Hematopoietic multipotent progenitor cell treated with erythropoietin and hydrocortisone succinate and interleukin-3 and kit ligand, for 4 days (in vitro differentiated cells): ENCODE data around the gene SCCPDH.

Experiments
- DNase-seq: peaks from one replicate; pipeline ENCODE4 v3.0.0-alpha.2; 2015

Gene SCCPDH

DNA sequence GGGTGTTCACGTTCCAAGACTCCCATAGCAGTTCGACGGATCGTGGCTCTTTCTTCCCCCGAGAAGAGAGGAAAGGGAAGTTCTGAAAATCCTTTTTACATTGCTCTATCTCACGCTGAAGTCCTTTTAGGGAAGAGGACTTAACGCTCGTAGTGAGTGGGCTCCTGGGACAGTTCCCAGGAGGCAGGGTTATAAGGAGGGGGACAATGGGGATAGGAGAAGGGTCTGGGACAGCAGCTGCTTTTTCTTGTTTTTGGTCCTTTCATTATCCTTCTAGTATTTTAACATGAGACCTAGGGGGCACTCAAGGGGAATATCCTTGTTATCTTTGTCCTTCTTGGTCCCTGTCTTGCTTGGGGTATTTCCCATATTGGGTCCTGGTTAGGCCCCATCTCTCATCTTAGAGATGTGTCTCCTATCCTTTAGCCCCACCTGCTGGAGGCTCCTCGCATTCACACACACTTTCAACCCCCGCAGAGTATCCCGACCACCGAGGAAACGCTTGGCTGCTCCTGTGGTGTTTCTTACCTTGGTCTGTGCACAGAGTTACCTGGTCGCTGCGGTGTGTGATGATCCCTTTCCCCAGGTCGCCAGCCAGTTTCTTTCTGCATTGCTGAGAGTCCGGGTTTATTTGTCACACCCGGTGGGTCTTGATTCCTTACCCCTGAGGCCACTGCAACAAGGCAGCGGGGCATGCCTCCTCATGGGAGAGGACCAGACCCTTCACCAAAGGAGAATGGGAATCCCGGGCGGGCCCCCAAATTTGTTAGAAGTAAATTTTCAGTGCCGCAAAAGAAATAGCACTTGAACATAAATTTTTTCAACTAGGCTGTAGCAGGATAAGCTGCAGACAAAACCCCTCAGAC is 29.7 kb downstream of the SCCPDH start:
- DNase-seq = peak; percentile 88

DNA sequence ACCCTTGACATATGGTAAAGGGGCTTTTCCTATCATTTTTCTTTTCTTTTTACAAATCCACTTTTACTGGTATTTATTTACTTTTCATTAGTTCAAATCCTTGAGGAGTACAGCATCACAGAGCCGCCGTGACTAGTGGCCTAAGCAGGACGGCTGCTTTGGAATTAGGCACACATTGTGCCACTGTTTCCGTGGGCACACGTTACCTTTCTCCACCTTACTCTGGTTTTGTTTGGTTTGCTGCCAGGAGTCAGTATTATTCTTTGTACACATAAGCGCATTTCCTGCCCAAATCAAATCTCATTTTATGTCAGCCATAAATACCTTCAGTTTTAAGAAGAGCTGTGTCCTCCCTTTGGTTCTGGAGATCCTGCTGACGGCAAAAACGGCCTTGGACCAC is 31.2 kb downstream of the SCCPDH start:
- DNase-seq = no peak

DNA sequence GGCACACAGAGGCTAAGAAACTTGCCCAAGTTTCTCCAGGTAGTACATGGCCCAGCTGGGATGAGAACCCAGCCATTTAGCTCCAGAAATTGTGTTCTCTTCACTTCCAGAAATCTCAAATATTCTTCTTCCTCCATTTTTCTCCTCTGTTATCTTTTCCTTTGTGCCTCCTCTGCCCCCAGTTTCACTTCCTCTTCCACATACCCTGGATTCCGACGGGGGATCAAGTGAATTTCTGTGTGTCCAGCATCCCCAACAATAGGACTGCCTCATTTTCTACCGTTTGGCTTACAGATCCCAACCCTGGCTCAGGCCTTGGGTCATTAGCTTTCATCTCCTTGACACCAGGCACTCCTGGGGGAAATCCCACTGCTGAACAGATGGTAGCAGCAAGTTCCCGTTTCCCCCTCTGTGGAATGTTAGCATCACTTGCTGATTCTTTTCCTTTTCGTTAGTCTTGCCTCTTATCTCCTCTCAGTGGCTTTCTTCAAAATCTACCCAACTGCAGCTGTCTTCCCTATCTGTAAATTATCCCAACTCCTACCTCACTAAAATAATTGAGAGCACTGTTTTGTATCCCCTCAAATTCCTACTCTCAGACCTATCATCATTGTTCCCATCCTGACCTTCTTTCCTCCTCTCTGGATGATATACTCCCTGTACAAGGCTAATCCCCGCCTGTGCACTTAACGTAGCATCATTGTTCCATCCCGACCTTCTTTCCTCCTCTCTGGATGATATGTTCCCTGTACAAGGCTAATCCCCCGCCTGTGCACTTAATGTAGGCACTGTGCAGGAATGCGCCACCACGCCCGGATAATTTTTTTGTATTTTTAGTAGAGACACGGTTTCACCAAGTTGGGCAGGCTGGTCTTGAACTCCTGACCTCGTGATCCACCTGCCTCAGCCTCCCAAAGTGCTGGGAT is 36.5 kb downstream of the SCCPDH start:
- no peak for DNase-seq

DNA sequence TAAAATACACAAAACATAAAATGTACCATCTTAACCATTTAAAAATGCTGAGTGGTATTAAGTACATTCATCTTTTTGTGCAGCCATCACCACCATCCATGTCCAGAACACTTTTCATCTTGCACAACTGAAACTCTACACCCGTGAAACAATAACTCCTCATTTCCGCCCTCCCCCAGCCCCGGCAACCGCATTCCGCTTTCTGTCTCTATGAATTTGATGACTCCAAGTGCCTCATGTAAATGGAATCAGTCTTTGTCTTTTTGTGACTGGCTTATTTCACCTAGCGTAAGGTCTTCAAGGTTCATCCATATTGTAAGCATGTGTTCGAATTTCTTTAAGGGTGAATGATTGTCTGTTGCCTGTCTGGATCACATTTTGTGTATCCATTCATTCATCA is 37.2 kb downstream of the SCCPDH start:
- no peak for DNase-seq

DNA sequence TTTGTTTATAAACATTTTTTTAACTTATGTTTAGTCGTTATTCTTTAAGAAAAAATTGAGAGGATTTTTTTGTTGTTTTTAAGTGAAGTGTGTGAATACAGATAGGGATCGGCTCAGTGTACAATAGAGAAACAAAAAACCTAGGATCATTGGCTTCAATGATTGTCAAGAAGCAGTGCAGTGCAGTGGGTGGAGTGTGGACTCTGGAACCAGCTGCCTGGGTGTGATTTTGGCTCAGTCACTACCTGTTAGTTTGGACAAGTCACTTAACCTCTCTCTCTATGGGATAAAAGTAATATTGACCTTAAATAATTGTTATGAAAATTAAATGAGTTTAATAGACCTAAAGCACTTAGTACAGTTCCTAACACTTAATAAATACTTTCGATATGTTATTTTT is 41.3 kb downstream of the SCCPDH start:
- no peak for DNase-seq

DNA sequence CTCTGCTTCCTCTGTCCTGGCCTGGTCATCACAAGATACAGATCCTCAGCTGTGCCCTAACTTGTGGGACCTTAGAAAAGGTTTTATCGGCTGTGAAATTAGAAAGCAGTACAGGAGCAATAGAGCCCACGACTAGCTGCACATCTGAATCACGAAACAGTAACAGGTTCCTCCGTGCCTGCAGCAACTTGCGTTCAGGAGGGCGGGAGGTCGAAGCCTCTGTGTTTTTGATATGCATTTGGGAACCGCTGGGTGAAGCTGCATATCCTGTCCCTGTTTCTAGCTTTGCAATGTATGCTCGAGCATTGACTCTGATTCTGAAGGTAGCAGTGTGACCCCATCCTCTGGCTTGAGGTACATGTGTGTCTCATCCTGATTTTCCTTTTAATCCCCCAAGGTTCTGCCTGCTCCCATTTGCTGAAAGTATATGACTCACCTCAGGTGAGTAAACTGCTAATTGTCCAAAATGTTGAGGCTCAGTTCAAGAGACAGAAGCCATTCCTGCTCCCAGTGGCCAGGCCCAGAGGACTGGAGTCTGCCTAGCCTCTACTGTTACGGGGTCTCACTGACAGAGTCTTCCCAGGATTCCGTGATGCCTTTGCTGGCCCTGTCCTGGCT is 44.3 kb downstream of the SCCPDH start:
- DNase-seq = no peak

DNA sequence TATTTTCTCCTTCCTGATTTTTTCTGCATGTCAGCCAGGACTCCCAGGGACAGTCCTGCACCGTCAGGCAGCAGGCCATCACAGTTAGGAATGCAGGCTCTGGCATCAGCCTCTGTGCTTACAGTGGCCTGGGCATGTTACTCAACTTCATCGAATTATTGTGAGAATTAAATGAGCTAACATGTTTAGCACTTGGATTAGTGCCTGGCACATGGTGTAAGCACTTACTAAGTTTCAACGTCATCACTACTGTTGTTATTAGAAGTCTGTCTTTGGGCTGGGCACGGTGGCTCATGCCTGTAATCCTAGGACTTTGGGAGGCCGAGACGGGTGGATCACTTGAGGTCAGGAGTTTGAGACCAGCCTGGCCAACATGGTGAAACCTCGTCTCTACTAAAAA is 45.1 kb downstream of the SCCPDH start:
- no peak for DNase-seq

DNA sequence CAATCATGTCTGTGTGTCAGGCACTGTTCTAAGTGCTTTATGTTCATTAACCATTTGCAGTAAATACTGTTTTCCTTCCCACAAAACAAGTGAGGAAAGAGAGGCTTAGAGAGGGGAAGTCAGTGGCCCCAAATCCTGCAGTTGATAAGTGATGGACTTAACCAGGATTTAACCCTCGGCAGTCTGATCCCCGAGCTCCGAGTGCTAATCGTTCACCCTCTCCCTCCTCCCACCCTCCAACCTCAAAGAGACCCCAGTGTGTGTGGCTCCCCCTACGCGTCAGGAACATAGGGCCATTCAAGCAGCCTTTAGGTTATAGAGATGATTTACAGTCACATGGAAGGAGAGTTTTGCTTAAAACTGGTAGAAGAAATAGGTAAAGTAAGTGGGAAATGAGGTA is 47.2 kb downstream of the SCCPDH start:
- no peak for DNase-seq

DNA sequence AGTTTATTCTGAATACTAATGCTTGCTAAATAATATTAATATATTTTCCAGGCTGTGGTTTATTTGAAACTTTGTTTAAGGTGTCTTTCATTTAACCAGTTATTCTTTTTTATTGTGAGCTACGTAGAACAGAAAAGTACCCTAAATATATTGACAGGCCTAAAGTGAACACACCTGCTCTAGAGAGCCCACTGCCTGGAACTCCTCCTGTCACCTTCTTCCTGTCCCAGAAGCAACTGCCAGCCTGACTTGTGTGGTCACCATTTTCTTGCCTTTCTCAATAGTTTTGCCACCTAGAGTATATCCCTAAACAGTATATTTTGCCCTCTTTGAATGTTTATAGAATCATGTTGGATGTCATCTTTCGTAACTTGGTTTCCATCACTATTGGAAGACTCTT is 48.5 kb downstream of the SCCPDH start:
- DNase-seq = no peak

DNA sequence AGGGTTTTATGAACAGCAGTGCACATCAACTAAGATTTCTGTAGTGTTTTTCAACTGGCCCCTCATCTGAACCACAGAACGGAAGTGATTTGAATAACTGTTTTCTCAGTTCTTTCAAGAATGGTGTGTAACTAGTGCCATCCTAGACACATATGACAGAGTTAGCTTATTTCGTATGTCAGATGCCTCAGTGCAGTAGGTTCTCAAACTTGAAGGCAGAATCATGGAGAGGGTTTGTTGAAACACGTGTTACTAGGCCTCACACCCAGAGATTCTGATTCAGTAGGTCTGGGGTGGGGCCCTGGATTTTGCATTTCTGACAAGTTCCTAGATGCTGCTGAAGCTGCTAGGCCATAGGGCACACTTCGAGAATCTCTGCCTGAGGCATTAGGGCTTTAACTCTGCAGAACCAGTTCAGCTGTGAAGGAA is 49.0 kb downstream of the SCCPDH start:
- no peak for DNase-seq

DNA sequence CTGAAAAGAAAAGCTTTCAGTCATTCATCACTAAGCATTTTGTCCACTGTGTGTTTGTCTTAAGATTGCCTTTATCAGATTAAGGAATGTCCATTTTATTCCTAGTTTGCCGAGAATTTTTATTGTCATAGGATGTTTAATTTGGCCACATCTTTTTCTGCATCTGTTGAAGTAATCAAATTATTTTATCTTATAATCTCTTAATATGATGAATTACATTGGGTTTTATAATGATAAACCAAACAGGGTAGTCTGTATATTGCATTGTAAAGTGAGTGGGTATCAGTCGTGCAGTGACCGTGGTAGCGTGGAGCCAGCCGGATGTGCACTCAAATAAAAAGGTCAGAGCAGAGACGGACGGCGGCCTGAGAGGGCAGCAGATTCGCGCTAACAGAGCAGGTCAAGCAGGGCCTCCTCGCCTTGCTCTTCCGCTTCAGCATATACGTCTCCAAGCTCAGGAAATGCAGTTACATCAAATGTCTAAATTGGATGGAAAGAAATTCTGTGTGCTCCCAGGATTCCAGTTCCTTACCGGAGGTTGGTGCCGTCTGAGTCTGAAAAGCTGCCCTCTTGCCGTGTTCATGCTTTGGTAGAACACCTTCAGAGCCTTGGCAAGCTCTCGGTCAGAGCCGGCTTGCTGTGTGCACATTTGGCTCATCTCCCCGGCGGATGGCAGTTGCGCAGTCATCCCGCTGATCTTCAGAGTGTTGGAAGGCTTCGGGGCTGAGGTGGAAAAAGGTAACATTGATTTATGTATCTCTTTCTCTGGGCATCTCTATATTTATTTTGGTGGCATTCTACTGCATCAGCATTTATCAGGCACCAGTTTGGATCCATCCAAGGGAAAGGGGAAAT is 51.5 kb downstream of the SCCPDH start:
- no peak for DNase-seq

DNA sequence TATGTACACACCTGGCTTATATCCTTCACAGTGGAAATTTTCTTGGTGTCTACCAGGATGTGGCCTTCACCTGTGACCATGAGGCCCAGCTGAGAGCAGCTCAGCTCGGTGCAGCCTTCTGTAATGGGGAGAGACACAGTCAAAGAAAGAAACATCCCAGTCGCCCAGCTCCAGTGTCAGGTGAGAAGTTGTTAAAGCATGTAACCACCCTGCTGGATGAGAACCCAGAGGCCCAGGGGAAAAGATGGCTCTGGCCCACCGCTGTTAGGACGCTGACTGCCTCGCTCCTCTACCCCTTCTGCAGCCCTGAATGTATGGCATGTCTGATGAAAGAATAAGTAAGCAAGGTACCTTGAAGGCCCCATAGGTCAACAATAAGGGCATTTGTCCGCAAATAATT is 52.7 kb downstream of the SCCPDH start:
- no peak for DNase-seq

DNA sequence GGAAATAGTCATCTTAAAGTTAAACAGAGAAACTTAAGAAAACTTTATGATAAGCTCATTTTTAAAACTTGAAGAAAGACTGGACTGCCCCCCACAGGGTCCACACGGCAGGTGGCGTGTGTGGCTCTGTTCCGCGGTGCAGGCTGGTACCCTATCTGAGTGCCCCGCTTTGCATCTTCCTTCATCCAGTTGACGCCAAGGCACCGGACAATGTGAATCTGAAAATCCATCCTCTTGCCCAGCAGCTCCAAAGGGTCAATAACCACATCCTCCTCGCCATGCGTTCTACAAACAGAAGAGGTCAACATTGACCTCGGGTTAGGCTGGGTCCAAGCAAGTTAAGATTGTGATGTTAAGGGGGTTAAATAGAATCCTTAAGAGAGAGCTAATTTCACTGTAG is 54.5 kb downstream of the SCCPDH start:
- DNase-seq = no peak

DNA sequence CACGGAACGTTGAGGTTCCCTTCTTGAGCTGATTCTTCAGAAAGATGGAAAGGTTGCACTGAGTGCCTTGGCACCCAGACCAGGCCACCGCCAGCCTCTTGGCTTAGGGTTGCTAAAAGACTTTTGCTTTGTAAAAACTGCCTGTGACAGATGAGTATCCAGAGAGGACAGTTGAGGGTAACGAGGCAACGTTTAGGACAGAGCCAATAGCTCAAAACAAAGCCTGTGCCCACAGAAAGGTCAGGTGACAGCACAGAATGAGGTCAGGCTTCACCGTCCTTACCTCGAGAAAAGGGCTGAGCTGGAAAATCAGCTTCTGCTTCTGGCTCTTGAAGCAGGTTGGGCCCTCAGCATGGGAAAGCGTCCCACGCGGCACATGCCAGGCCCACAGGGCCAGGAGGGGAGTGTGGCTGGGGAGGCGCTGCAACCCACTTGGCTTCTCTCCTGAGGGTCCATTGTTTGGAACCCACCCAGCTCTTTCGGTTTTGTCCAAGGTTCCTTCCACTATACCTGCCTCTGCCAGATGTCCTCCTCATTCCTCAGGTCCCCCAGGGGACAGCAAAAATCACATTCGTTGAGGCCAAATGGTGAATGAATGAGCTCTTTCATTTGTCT is 55.5 kb downstream of the SCCPDH start:
- no peak for DNase-seq

DNA sequence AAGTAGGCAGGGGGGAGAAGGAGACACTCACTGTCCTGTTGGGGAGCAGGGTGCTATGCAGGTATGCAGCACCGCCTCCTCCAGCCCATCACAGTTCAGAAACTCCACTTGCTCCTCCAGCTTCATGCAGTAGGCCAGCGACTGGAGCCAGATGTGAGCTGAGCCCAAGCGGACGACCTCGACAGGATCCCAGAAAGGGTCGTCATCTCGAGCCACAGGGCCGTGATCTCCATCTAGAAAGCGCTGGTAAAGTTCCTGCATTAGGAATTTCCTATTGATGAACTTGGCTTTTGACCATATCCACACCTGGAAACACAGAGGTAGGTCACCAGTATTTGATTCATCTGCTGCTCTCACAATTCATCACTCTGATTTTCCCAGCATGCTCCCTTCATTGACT is 56.1 kb downstream of the SCCPDH start:
- no peak for DNase-seq

DNA sequence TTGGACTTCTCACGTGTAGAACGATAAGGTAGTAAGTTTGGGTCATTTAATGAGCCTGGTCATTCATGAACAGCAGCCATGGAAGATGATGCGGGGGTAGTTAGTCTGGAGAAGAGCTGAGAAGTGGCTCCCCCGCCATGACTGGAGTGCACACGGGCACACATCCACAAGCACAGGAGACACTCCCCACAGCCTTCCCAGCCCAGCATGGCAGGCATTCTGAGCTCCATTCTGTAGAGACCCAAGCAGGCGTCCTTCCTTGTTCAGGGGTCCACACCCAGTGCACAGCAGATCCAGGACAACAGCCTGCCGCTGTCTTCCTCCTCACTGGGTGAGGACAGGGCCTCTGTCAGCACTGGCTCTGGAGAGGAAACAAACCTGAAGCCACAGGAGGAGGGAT is 57.0 kb downstream of the SCCPDH start:
- DNase-seq = no peak

DNA sequence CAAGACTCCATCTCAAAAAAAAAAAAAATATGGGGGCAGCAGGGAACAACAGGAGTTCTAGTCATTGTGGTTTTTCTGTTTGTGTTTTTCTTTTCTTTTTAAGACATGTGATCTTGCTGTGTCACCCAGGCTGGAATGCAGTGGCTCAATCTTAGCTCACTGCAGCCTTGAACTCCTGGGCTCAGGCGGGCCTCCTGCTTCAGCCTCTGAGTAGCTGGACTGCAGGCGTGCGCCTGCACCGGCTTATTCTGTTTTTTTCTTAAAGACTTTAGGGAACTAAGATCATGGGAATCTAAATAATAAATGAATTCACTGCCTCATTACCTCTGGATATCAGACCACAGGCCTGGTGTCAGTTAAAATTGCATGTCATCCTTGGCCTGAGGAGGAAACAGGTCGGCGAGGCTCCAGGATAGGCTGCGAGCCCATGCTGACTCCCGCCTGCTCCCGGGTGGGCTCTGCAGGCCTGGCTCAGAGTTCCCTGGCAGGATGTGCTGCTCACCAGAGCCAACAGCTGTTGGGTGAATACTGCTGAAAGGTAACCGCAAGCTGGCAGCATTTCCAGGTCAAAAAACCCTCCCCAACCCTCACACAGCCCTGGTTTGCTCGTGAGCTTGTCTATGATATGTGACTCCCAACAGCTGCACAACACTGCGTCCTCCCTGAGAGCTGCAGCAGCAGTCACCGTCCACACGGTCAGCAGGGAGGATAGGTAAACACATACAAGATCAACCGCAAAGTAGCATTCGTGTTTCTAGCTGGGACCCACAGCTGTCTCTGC is 58.1 kb downstream of the SCCPDH start:
- DNase-seq = peak; percentile 94

DNA sequence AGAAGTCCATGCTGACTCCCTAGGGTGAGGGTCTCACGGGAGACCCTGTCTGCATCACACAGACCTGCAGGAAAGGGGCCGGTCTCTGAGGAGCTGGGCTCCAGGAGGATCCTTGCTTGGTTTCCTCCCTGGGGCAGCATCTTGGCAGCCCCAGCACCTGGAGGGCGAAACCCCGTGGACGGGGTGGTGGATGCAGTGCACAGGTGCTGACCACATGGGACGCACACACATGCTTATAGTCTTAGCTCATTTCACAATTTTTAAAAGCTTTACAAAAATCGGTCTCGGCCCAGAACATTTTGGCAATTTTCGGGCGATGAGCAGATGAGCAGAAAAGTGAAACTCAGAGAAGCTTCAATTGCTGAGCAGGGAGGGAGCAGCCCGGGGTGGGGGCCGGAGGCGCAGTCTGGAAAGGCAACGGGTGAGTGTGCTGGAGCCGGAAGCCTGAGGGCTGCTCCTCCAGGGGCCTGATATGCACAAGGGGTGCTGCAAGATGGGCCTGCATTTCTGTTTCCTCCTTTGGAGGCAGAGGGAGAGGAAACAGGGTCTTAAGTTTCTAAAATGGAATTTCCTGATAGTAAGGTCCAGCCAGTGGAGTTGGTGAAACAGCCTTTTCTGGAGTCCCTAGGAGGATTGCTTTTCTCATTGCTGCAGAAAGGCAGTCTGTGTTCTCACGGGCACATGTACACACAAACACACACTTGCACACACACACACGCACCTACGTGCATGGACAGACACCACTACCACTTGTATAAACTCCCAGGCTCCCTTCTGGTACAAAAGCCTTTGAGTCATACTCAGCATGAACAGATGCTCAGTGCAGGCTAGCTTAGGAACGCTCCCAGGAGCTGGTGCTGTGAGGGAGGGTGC is 60.6 kb downstream of the SCCPDH start:
- DNase-seq = peak; percentile 85

DNA sequence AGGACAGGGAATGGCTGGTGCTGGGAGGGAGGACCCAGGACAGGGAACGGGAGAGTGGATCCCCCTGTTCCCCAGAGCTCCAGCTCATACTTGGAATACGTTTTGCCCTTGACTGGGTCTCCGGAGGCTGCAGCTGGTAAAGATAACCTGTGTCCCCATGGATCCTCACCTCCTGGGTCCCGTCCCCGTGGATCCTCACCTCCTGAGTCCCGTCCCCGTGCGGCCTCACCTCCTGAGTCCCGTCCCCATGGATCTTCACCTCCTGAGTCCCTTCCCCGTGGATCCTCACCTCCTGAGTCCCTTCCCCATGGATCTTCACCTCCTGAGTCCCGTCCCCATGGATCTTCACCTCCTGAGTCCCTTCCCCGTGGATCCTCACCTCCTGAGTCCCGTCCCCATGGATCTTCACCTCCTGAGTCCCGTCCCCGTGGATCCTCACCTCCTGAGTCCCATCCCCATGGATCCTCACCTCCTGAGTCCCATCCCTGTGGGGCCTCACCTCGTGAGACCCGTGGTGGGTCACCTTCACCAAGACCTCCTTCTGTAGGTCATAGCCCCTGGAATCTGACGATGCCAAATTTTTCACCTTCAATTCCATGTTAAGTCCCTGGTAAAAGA is 61.4 kb downstream of the SCCPDH start:
- no peak for DNase-seq
